GM12878 (cell line): ENCODE results near the gene AGAP2. TPM values are rescaled to one million over a fixed set of nuclear protein-coding genes. Genes with fewer than 3 reads are reported as not detected.

Experiments used
- ATAC-seq: fragments of 200-7000 bp; cut with Tn5 transposase; 3 replicates; pipeline ENCODE4 v1.9.1; 2020; ENCODE audit warnings: mild to moderate bottlenecking, moderate library complexity
- BruUV-seq: library from RNA; stranded (reverse); fragments of 400-500 nt; replicated peaks from 2 replicates; lab custom pipeline; 2021; lab: Mats Ljungman, UMichigan
- CTCF ChIA-PET: fragments of 300-600 bp; sonication (Branson Sonifier 250); formaldehyde crosslinking; extraction: SDS; loops from one replicate; lab custom pipeline; 2021; ENCODE audit warnings: inconsistent platforms; lab: Yijun Ruan, JAX
- POLR2A ChIA-PET: fragments of 350-600 bp; formaldehyde crosslinking; extraction: SDS; loops from one replicate; lab custom pipeline; 2021; ENCODE audit warnings: inconsistent platforms; lab: Charles Lee
- RAD21 ChIA-PET: fragments of 300-600 bp; sonication (Branson Sonifier 250); formaldehyde crosslinking; loops from one replicate; lab custom pipeline; 2023; ENCODE audit warnings: antibody characterized with exemption; ENCODE audit not compliant: unreplicated experiment; lab: Charles Lee
- SMC1A ChIA-PET: fragments of 300-600 bp; sonication (Branson Sonifier 250); formaldehyde crosslinking; loops from one replicate; lab custom pipeline; 2023; ENCODE audit not compliant: unreplicated experiment, uncharacterized antibody; lab: Charles Lee
- DNase-seq: peaks from one replicate; pipeline ENCODE4 v3.0.0-alpha.2; 2011; ENCODE audit warnings: low read depth, low spot score
- FAIRE-seq: peaks from 3 replicates; lab custom pipeline; 2011; peaks lifted over from hg19 to GRCh38; lab: Jason Lieb, UNC
- H2AFZ ChIP-seq: 2 replicates; pipeline ENCODE4 v1.6.0; 2011; ENCODE audit warnings: low read depth, low read length, control low read depth; ENCODE audit not compliant: control insufficient read depth
- H3K27ac ChIP-seq: 2 replicates; pipeline ENCODE4 v1.5.1; 2011; ENCODE audit warnings: control low read depth; ENCODE audit not compliant: control insufficient read depth, insufficient read depth
- H3K27me3 ChIP-seq, 2 experiments: replicated peaks in 1 of 2; 2 replicates each; pipeline versions ENCODE4 v1.6.0 to v1.6.1; 2011; ENCODE audit warnings: low read length in 1 of 2; ENCODE audit not compliant: control insufficient read depth in 2 of 2, insufficient read depth in 2 of 2
- H3K36me3 ChIP-seq, 2 experiments: 2 replicates each; pipeline ENCODE4 v1.5.1; 2011; ENCODE audit warnings: low read length in 1 of 2; ENCODE audit not compliant: control insufficient read depth in 2 of 2, insufficient read depth in 2 of 2
- H3K4me1 ChIP-seq: 2 replicates; pipeline ENCODE4 v1.6.1; 2011; ENCODE audit warnings: mild to moderate bottlenecking, low read length, moderate library complexity, mixed read lengths; ENCODE audit not compliant: control insufficient read depth, insufficient read depth
- H3K4me2 ChIP-seq: 2 replicates; pipeline ENCODE4 v1.6.0; 2011; ENCODE audit warnings: control low read depth; ENCODE audit not compliant: control insufficient read depth, insufficient read depth
- H3K4me3 ChIP-seq: fragments of 200-600 bp; sonication (generic); 2 replicates; pipeline ENCODE4 v1.5.1; 2016
- H3K79me2 ChIP-seq: 2 replicates; pipeline ENCODE4 v1.6.0; 2011; ENCODE audit warnings: low read length; ENCODE audit not compliant: control insufficient read depth, insufficient read depth
- H3K9ac ChIP-seq: 2 replicates; pipeline ENCODE4 v1.8.0; 2011; ENCODE audit warnings: low read length, control low read depth, mixed read lengths; ENCODE audit not compliant: control insufficient read depth, insufficient read depth
- H3K9me3 ChIP-seq: replicated peaks from 3 replicates; pipeline ENCODE4 v1.5.1; 2011; ENCODE audit warnings: mild to moderate bottlenecking, low read length; ENCODE audit not compliant: control insufficient read depth, insufficient read depth
- H4K20me1 ChIP-seq: 2 replicates; pipeline ENCODE4 v1.6.0; 2011; ENCODE audit not compliant: control insufficient read depth, insufficient read depth
- ATF7 ChIP-seq: fragments of 450-650 bp; IDR thresholded peaks from 2 replicates; pipeline ENCODE4 v1.6.1; 2016; ENCODE audit warnings: low read depth, mild to moderate bottlenecking
- BHLHE40 ChIP-seq, 2 experiments: fragments of 450-650 bp in 1 of 2; IDR thresholded peaks; 2 replicates each; pipeline ENCODE4 v1.6.1; 2011 to 2017; ENCODE audit warnings: low read depth in 2 of 2, borderline replicate concordance in 1 of 2, improper control_type of control experiment in 1 of 2, low read length in 1 of 2, mild to moderate bottlenecking in 1 of 2
- CREM ChIP-seq: IDR thresholded peaks from 2 replicates; pipeline ENCODE4 v1.6.1; 2014; ENCODE audit warnings: antibody characterized with exemption, low read depth
- ESRRA ChIP-seq: IDR thresholded peaks from 2 replicates; pipeline ENCODE4 v1.6.1; 2012; ENCODE audit warnings: mild to moderate bottlenecking, low read length, improper control_type of control experiment
- FOXK2 ChIP-seq: fragments of 450-650 bp; IDR thresholded peaks from 2 replicates; pipeline ENCODE4 v1.6.1; 2017; ENCODE audit warnings: mild to moderate bottlenecking, moderate library complexity
- FOXM1 ChIP-seq: IDR thresholded peaks from 2 replicates; pipeline ENCODE4 v1.6.1; 2012; ENCODE audit warnings: low read depth, mild to moderate bottlenecking, inconsistent platforms, low read length, moderate library complexity
- HDGF ChIP-seq: fragments of 450-650 bp; IDR thresholded peaks from 2 replicates; pipeline ENCODE4 v1.6.1; 2016; ENCODE audit warnings: antibody characterized with exemption
- IKZF2 ChIP-seq, 2 experiments: fragments of 450-650 bp; IDR thresholded peaks; 2 replicates each; pipeline ENCODE4 v1.6.1; 2017; ENCODE audit warnings: mild to moderate bottlenecking in 2 of 2, moderate library complexity in 2 of 2
- MEF2B ChIP-seq: fragments of 450-650 bp; IDR thresholded peaks from 2 replicates; pipeline ENCODE4 v1.6.1; 2018; ENCODE audit warnings: mild to moderate bottlenecking, moderate library complexity; ENCODE audit not compliant: partially characterized antibody, poor library complexity, severe bottlenecking
- MLLT1 ChIP-seq: fragments of 450-650 bp; IDR thresholded peaks from 2 replicates; pipeline ENCODE4 v1.6.1; 2016; ENCODE audit warnings: mild to moderate bottlenecking
- MTA2 ChIP-seq: fragments of 450-650 bp; IDR thresholded peaks from 2 replicates; pipeline ENCODE4 v1.6.1; 2016; ENCODE audit warnings: low read depth, mild to moderate bottlenecking, moderate library complexity
- NBN ChIP-seq: fragments of 450-650 bp; IDR thresholded peaks from 2 replicates; pipeline ENCODE4 v1.6.1; 2016
- NR2C2 ChIP-seq: IDR thresholded peaks from 2 replicates; pipeline ENCODE4 v1.6.1; 2011; ENCODE audit warnings: borderline replicate concordance, low read depth; ENCODE audit not compliant: control insufficient read depth, insufficient read length
- NRF1 ChIP-seq: conservative IDR thresholded peaks from 2 replicates; pipeline ENCODE4 v1.6.1; 2011; ENCODE audit warnings: mild to moderate bottlenecking, low read depth, low read length, improper control_type of control experiment
- POLR2A ChIP-seq: IDR thresholded peaks from 2 replicates; pipeline ENCODE4 v1.6.1; 2011; ENCODE audit warnings: low read depth, mild to moderate bottlenecking, low read length
- POU2F2 ChIP-seq: IDR thresholded peaks from 3 replicates; pipeline ENCODE4 v1.6.1; 2011; ENCODE audit warnings: low read depth, mild to moderate bottlenecking, low read length, borderline replicate concordance
- RBBP5 ChIP-seq: fragments of 200-600 bp; sonication (generic); conservative IDR thresholded peaks from 2 replicates; pipeline ENCODE4 v1.6.1; 2016
- SMARCA5 ChIP-seq: fragments of 450-650 bp; IDR thresholded peaks from 2 replicates; pipeline ENCODE4 v1.6.1; 2017; ENCODE audit warnings: mild to moderate bottlenecking
- STAT3 ChIP-seq: IDR thresholded peaks from 2 replicates; pipeline ENCODE4 v1.6.1; 2011; ENCODE audit warnings: low read depth, low read length, improper control_type of control experiment
- TCF3 ChIP-seq: IDR thresholded peaks from 2 replicates; pipeline ENCODE4 v1.6.1; 2012; ENCODE audit warnings: low read depth, mild to moderate bottlenecking, low read length, borderline replicate concordance; ENCODE audit not compliant: insufficient read depth
- WRNIP1 ChIP-seq: IDR thresholded peaks from 2 replicates; pipeline ENCODE4 v1.6.1; 2011; ENCODE audit warnings: low read depth, low read length, improper control_type of control experiment, borderline replicate concordance
- ZNF207 ChIP-seq: fragments of 450-650 bp; IDR thresholded peaks from 2 replicates; pipeline ENCODE4 v1.6.1; 2014; ENCODE audit warnings: antibody characterized with exemption, mild to moderate bottlenecking, borderline replicate concordance
- ZNF217 ChIP-seq: fragments of 450-650 bp; IDR thresholded peaks from 2 replicates; pipeline ENCODE4 v1.6.1; 2017; ENCODE audit warnings: antibody characterized with exemption, mild to moderate bottlenecking
- WGBS: methylation state at CpG from one replicate; pipeline ENCODE4 v1.1.6; 2016; ENCODE audit warnings: low lambda C conversion rate; ENCODE audit not compliant: insufficient replicate concordance, insufficient coverage; ENCODE audit errors: missing lambda C conversion rate; 5-methylcytosine and 5-hydroxymethylcytosine counted together
- in situ Hi-C: fragments of 300-500 bp; cut with MboI; formaldehyde crosslinking; loops from 9 replicates; pipeline ENCODE4 v1.14.3; 2018; ENCODE audit warnings: mixed read lengths
- intact Hi-C: fragments of 100-400 bp; cut with micrococcal nuclease; formaldehyde crosslinking; loops from one replicate; pipeline ENCODE4 v1.14.2; 2022; ENCODE audit not compliant: unreplicated experiment
- polyA plus RNA-seq, 11 experiments: library from polyadenylated mRNA; depleted of rRNA in 4 of 11; unstranded in 6 of 11; stranded (reverse) in 5 of 11; fragments of >200 nt; fragmentation: Nextera tagmentation in 4 of 11; fragmentation: Illumina TruSeq in 1 of 11; extraction: Ambion mirVana in 4 of 11; extraction: Trizol in 1 of 11; gene quantifications; 1 replicate in 1 of 11; 2 replicates in 10 of 11; pipeline versions ENCODE4 v1.2.1 to v1.2.3, GENCODE V29; 2011 to 2016; ENCODE audit warnings: inconsistent platforms in 2 of 11, missing spikeins in 2 of 11, low read depth in 1 of 11
- total RNA-seq, 4 experiments: library from RNA; depleted of rRNA in 3 of 4; stranded (reverse); fragments of >200 nt in 3 of 4; fragmentation: Illumina TruSeq in 1 of 4; extraction: Trizol in 1 of 4; gene quantifications; 2 replicates each; pipeline versions ENCODE4 v1.2.1 to v1.2.3, GENCODE V29; 2013 to 2021
- TF ChIP-seq, protein P1 (sequence below): IDR thresholded peaks from 2 replicates; pipeline ENCODE4 v1.6.1; 2011; ENCODE audit warnings: low read depth, low read length, improper control_type of control experiment, borderline replicate concordance

AGAP2 gene
- total and polyA plus RNA-seq, 10 of the 15 experiments (the other 5 are each of a cell fraction or from before 2014, with no cell fraction given) = 0.29 to 19.8 (median 11.0) TPM

GRCh38 chr12:57754411-57755193 lies 16.1 kb upstream of the AGAP2 start, which contains the start of gene MARCHF9:
TSS of gene MARCHF9 (plus strand) at chr12:57755103. CDS start at chr12:57755529, 426 bp downstream.
- intact Hi-C loops = loop anchor here (5.0 to 10.0 kb wide), 2 partner anchors 78 to 280 kb away; partner anchors contain the start of gene ARHGAP9
- H3K36me3 ChIP-seq = peaks cover 0 to 5% of the 10 kb centered on the region in 2 experiments; a peak in 2 of 4 replicates
- POLR2A ChIA-PET = interaction anchor here (0.7 to 2.5 kb wide), 3 partner anchors 10 to 147 kb away, joined by 3 to 19 read pairs (median 5); partner anchors contain the start of gene TSPAN31
- TF ChIP-seq MTA2 = peak; percentile 43
- TF ChIP-seq TCF3 = 0 out of 2 replicates have a peak, but pooled peaks have one; percentile 61
- 0 out of 2 replicates have a peak, but pooled peaks have one; percentile 32 for TF ChIP-seq SMARCA5
- peak; percentile 47 for TF ChIP-seq NRF1
- TF ChIP-seq MLLT1 = peak; percentile 78
- no peak for TF ChIP-seq ZNF217
- peak; percentile 90 for TF ChIP-seq NBN
- no peak for TF ChIP-seq CREM
- TF ChIP-seq STAT3 = no peak
- TF ChIP-seq ESRRA = no peak
- peak; percentile 42 for TF ChIP-seq MEF2B
- no peak for TF ChIP-seq WRNIP1
- TF ChIP-seq HDGF = peak; percentile 99
- peak; percentile 48 for TF ChIP-seq POLR2A
- no peak for TF ChIP-seq RBBP5
- no peak for TF ChIP-seq POU2F2
- TF ChIP-seq IKZF2 (IDR thresholded peaks at IDR 0.05) = peak in 1 of 2 experiments; percentile 45; a peak in 1 of 4 replicates
- TF ChIP-seq ATF7 = peak; percentile 36; the same call in 1 of the 2 replicates
- TF ChIP-seq, protein P1, sequence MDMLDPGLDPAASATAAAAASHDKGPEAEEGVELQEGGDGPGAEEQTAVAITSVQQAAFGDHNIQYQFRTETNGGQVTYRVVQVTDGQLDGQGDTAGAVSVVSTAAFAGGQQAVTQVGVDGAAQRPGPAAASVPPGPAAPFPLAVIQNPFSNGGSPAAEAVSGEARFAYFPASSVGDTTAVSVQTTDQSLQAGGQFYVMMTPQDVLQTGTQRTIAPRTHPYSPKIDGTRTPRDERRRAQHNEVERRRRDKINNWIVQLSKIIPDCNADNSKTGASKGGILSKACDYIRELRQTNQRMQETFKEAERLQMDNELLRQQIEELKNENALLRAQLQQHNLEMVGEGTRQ = no peak
- no peak for TF ChIP-seq FOXK2
- no peak for TF ChIP-seq NR2C2
- TF ChIP-seq ZNF207 = no peak
- TF ChIP-seq BHLHE40 (IDR thresholded peaks at IDR 0.05; ENCODE audit: borderline replicate concordance in 1 of 2, low read depth in 2 of 2, low read length in 1 of 2) = peak; percentile 73 to 89; a peak in 3 of 4 replicates
- TF ChIP-seq FOXM1 = no peak

More at GRCh38 chr12:57754411-57755193, 16.1 kb upstream of the AGAP2 start, which contains the start of gene MARCHF9:
- ChIA-PET SMC1A (interaction anchor here (1.4 kb wide), 1 partner anchor 13 kb away, joined by 5 read pairs; no protein-coding TSS in a partner anchor), RAD21 (no interaction called here), CTCF (interaction anchor here (0.6 to 4.7 kb wide), 3 partner anchors 13 to 30 kb away, joined by 3 to 62 read pairs (median 3); partner anchors contain the start of gene CYP27B1)
- peaks cover 27% of the 10 kb centered on the region for H3K4me1 ChIP-seq
- H3K27ac ChIP-seq = peak within 1 kb of the TSS; percentile 43; the same call in 1 of the 2 replicates
- peaks cover 25% of the 10 kb centered on the region for H3K79me2 ChIP-seq
- H4K20me1 ChIP-seq = no peaks in the 10 kb centered on the region; the same call in 1 of the 2 replicates
- H3K27me3 ChIP-seq = no peaks in the 10 kb centered on the region
- no peaks in the 10 kb centered on the region; the same call in 2 of the 3 replicates for H3K9me3 ChIP-seq
- FAIRE-seq (no peak), ATAC-seq (peak; percentile 56), DNase-seq (no peak)
- BruUV-seq = no TSS peak
- WGBS = 5% methylated on average over 19 of the region's 41 CpGs
- in situ Hi-C loops = no loop called here
- peak within 1 kb of the TSS; percentile 85 for H3K4me3 ChIP-seq
- peak within 1 kb of the TSS; percentile 61 for H3K4me2 ChIP-seq
- H2AFZ ChIP-seq = peak within 1 kb of the TSS; percentile 42
- H3K9ac ChIP-seq = peak within 1 kb of the TSS; percentile 60
